Right ventricle myocardium inferior (tissue), 1 donor: ENCODE data around the gene HNRNPDL. TPM values are rescaled to one million over a fixed set of nuclear protein-coding genes. Genes with fewer than 3 reads are reported as not detected.

Experiments
- total RNA-seq: library from RNA; stranded (reverse); fragmentation: NEBNext Ultra II Directional; extraction: Animal tissue kit (Norgen Biotek cat#: 25700); gene quantifications from one replicate; pipeline ENCODE4 v1.2.1, GENCODE V29; 2021
- donor health status: DM: no; HTN: yes; CAD: no; lungs with severe emphysema.

The HNRNPDL gene
- total RNA-seq, 1 donor from 2014 or later, result 103 TPM

Other genes with a start within 250 kb of the HNRNPDL start
- gene HNRNPD, start 56.5 kb downstream of the HNRNPDL start, total RNA-seq, result 111 TPM
- 14.6 TPM for gene ENOPH1, start 128 bp upstream of the HNRNPDL start, total RNA-seq
- gene TMEM150C, start 131.5 kb upstream of the HNRNPDL start, total RNA-seq, result 19.6 TPM